B cell (primary cell): ENCODE data around the gene ZNF407. TPM values are rescaled to one million over a fixed set of nuclear protein-coding genes. Genes with fewer than 3 reads are reported as not detected.

ENCODE experiments used
- ATAC-seq: fragments of 200-7000 bp; cut with Tn5 transposase; one replicate; pipeline ENCODE4 v1.10.0; 2021; ENCODE audit warnings: low read depth, mild to moderate bottlenecking, moderate number of reproducible peaks, moderate library complexity
- CTCF ChIA-PET: fragments of 350-600 bp; sonication (Branson Sonifier 250); formaldehyde crosslinking; loops from one replicate; lab custom pipeline; 2021; ENCODE audit warnings: antibody characterized with exemption, inconsistent platforms; lab: Charles Lee
- POLR2A ChIA-PET: fragments of 350-600 bp; sonication (Branson Sonifier 250); formaldehyde crosslinking; loops from one replicate; lab custom pipeline; 2021; ENCODE audit warnings: antibody characterized with exemption; lab: Charles Lee
- DNase-seq: peaks from one replicate; pipeline ENCODE4 v3.0.0; 2013
- H2AFZ ChIP-seq: 2 replicates; pipeline ENCODE4 v1.6.1; 2012; ENCODE audit warnings: mild to moderate bottlenecking, low read depth, low read length; ENCODE audit not compliant: insufficient read depth, poor library complexity, severe bottlenecking
- H3K27ac ChIP-seq, 2 donors: 1 replicate in 1 of 2; 2 replicates in 1 of 2; pipeline ENCODE4 v1.5.1; 2012 to 2013; ENCODE audit warnings: low read length in 2 of 2, mild to moderate bottlenecking in 2 of 2, moderate library complexity in 1 of 2
- H3K27me3 ChIP-seq, 4 experiments: fragments of 200-600 bp in 1 of 4; sonication (generic) in 1 of 4; replicated peaks in 1 of 4; 1 replicate in 2 of 4; 2 replicates in 2 of 4; pipeline versions ENCODE4 v1.6.1 to v1.7.0; 2013 to 2016; ENCODE audit warnings: low read length in 3 of 4, mild to moderate bottlenecking in 2 of 4, mixed read lengths in 1 of 4, moderate library complexity in 1 of 4; ENCODE audit not compliant: insufficient read depth in 4 of 4, control insufficient read depth in 3 of 4; ENCODE audit errors: control extremely low read depth in 1 of 4
- H3K36me3 ChIP-seq, 2 experiments: replicated peaks in 1 of 2; 1 replicate in 1 of 2; 2 replicates in 1 of 2; pipeline versions ENCODE4 v1.6.1 to v1.7.1; 2013; ENCODE audit warnings: low read length in 1 of 2; ENCODE audit not compliant: insufficient read depth in 2 of 2, control insufficient read depth in 1 of 2; ENCODE audit errors: control extremely low read depth in 1 of 2, extremely low read depth in 1 of 2
- H3K4me1 ChIP-seq, 2 donors: fragments of 200-600 bp in 1 of 2; sonication (generic) in 1 of 2; 1 replicate in 1 of 2; 2 replicates in 1 of 2; pipeline versions ENCODE4 v1.5.1 to v1.6.1; 2013 to 2017; ENCODE audit warnings: low read length in 2 of 2; ENCODE audit not compliant: control insufficient read depth in 2 of 2, insufficient read depth in 2 of 2
- H3K4me2 ChIP-seq: replicated peaks from 2 replicates; pipeline ENCODE3; 2012; ENCODE audit warnings: mild to moderate bottlenecking, low read depth, low read length; ENCODE audit not compliant: poor library complexity, severe bottlenecking
- H3K4me3 ChIP-seq, 5 experiments: fragments of 200-600 bp in 1 of 5; sonication (generic) in 1 of 5; 1 replicate in 3 of 5; 2 replicates in 2 of 5; pipeline versions ENCODE4 v1.5.1 to v1.7.0; 2011 to 2016; ENCODE audit warnings: low read length in 4 of 5, mild to moderate bottlenecking in 4 of 5, low read depth in 2 of 5, control low read depth in 1 of 5, moderate library complexity in 1 of 5; ENCODE audit not compliant: insufficient read depth in 1 of 5; ENCODE audit errors: control extremely low read depth in 1 of 5, extremely low read depth in 1 of 5
- H3K79me2 ChIP-seq: fragments of 200-600 bp; sonication (generic); one replicate; pipeline ENCODE4 v1.6.0; 2016; ENCODE audit warnings: low read length; ENCODE audit not compliant: control insufficient read depth, insufficient read depth
- H3K9ac ChIP-seq: fragments of 200-600 bp; sonication (generic); 2 replicates; pipeline ENCODE4 v1.6.1; 2017; ENCODE audit warnings: mild to moderate bottlenecking, low read length, moderate library complexity
- H3K9me3 ChIP-seq, 3 donors: one replicate each; pipeline versions ENCODE4 v1.6.1 to v1.7.1; 2013; ENCODE audit warnings: low read length in 2 of 3; ENCODE audit not compliant: control insufficient read depth in 2 of 3, insufficient read depth in 1 of 3; ENCODE audit errors: control extremely low read depth in 1 of 3
- H4K20me1 ChIP-seq: 2 replicates; pipeline ENCODE4 v1.6.0; 2012; ENCODE audit warnings: mild to moderate bottlenecking, low read length; ENCODE audit not compliant: insufficient read depth, control insufficient read depth, poor library complexity, severe bottlenecking
- H3K27ac Mint-ChIP-seq: one replicate; pipeline ENCODE4 v1.8.0; 2021; ENCODE audit warnings: mixed read lengths
- H3K27me3 Mint-ChIP-seq: one replicate; pipeline ENCODE4 v1.8.0; 2021; ENCODE audit warnings: mixed read lengths
- H3K4me1 Mint-ChIP-seq: one replicate; pipeline ENCODE4 v1.8.0; 2021; ENCODE audit warnings: mixed read lengths
- H3K4me3 Mint-ChIP-seq: one replicate; pipeline ENCODE4 v1.8.0; 2021; ENCODE audit warnings: mixed read lengths
- H3K9me3 Mint-ChIP-seq: one replicate; pipeline ENCODE4 v1.8.0; 2022; ENCODE audit warnings: mixed read lengths; ENCODE audit not compliant: insufficient read depth
- CTCF ChIP-seq: fragments of 200-600 bp; IDR thresholded peaks from one replicate; pipeline ENCODE4 v1.8.0; 2022; ENCODE audit warnings: antibody characterized with exemption, mild to moderate bottlenecking
- EZH2 ChIP-seq: IDR thresholded peaks from 2 replicates; pipeline ENCODE4 v1.6.1; 2012; ENCODE audit warnings: borderline replicate concordance, low read depth, mild to moderate bottlenecking, moderate library complexity, low read length; ENCODE audit not compliant: insufficient read depth, poor library complexity, severe bottlenecking
- WGBS: methylation state at CpG from one replicate; pipeline ENCODE4 v1.1.5; 2013; ENCODE audit warnings: missing lambda C conversion rate; ENCODE audit not compliant: insufficient coverage; 5-methylcytosine and 5-hydroxymethylcytosine counted together
- intact Hi-C: fragments of 100-400 bp; cut with micrococcal nuclease; formaldehyde crosslinking; loops from one replicate; pipeline ENCODE4 v1.10.0; 2022
- polyA plus RNA-seq: library from polyadenylated mRNA; depleted of rRNA; stranded (reverse); fragments of >200 nt; gene quantifications from 2 replicates; pipeline ENCODE4 v1.2.3, GENCODE V29; 2012
- total RNA-seq, 2 donors: library from RNA; stranded (reverse); fragments of 120-200 nt in 1 of 2; gene quantifications; 1 replicate in 1 of 2; 2 replicates in 1 of 2; pipeline versions ENCODE4 v1.2.3 to v1.2.4, GENCODE V29; 2013 to 2022

ZNF407 gene
- total and polyA plus RNA-seq, 2 donors (not counting 1 experiment from before 2014, with no cell fraction given) = 4.5 to 37.1 TPM

GRCh38 chr18:74819433-74820059 lies 221.9 kb downstream of the ZNF407 start:
- Histone ChIP-seq H3K4me2 (no peak overlapping the region), H3K79me2 (peaks cover 2% of the 10 kb centered on the region), H3K4me3 (no peak overlapping the region), H4K20me1 (no peaks in the 10 kb centered on the region), H3K9me3 (peaks cover 0 to 2% (median 0%) of the 10 kb centered on the region in 3 donors), H3K4me1 (no peaks in the 10 kb centered on the region), H3K36me3 (peaks cover 0 to 2% of the 10 kb centered on the region in 2 experiments), H2AFZ (no peak overlapping the region), H3K9ac (no peak overlapping the region), H3K27me3 (no peaks in the 10 kb centered on the region), H3K27ac (no peak overlapping the region)
- CTCF ChIA-PET = no interaction called here
- ATAC-seq (no peak), DNase-seq (no peak)
- POLR2A ChIA-PET = interaction anchor here (0.6 kb wide), 1 partner anchor 26 kb away, joined by 3 read pairs; no protein-coding TSS in a partner anchor
- Mint-ChIP-seq H3K4me3 (no peak overlapping the region), H3K27me3 (no peaks in the 10 kb centered on the region), H3K4me1 (no peaks in the 10 kb centered on the region), H3K9me3 (peaks cover 4% of the 10 kb centered on the region), H3K27ac (no peak overlapping the region)
- no peak for TF ChIP-seq EZH2
- TF ChIP-seq CTCF = no peak
- intact Hi-C loops = no loop called here
- WGBS = 97% methylated on average over 7 of the region's 7 CpGs

GRCh38 chr18:74820160-74820780 lies 222.6 kb downstream of the ZNF407 start:
- ATAC-seq (no peak), DNase-seq (no peak)
- Mint-ChIP-seq H3K4me3 (no peak overlapping the region), H3K27me3 (no peaks in the 10 kb centered on the region), H3K9me3 (peaks cover 4% of the 10 kb centered on the region), H3K4me1 (peaks cover 6% of the 10 kb centered on the region), H3K27ac (no peak overlapping the region)
- TF ChIP-seq CTCF (no peak), EZH2 (no peak)
- intact Hi-C loops = no loop called here
- POLR2A ChIA-PET = no interaction called here
- peaks cover 0 to 2% of the 10 kb centered on the region in 2 experiments for H3K36me3 ChIP-seq
- no peaks in the 10 kb centered on the region for H3K4me1 ChIP-seq
- no peak overlapping the region for H3K27ac ChIP-seq
- no peak overlapping the region for H3K4me3 ChIP-seq
- no peak overlapping the region for H2AFZ ChIP-seq
- H3K27me3 ChIP-seq = no peaks in the 10 kb centered on the region
- peaks cover 2% of the 10 kb centered on the region for H3K79me2 ChIP-seq
- 100% methylated on average over 2 of the region's 3 CpGs for WGBS
- no peak overlapping the region for H3K9ac ChIP-seq
- peaks cover 0 to 2% (median 0%) of the 10 kb centered on the region in 3 donors for H3K9me3 ChIP-seq
- H4K20me1 ChIP-seq = no peaks in the 10 kb centered on the region
- no peak overlapping the region for H3K4me2 ChIP-seq
- CTCF ChIA-PET = no interaction called here
